GM19043 (cell line): Measurements from ENCODE around the gene CRTC2.
"Not testable (repeated sequence)": the region's sequence is repeated elsewhere in the genome, so short reads cannot be mapped to it uniquely, and the experiment has no call there.

ENCODE experiments used
- ATAC-seq: cut with Tn5 transposase; IDR thresholded peaks from one replicate; pipeline ENCODE4 v1.9.1; 2021; ENCODE audit warnings: low read depth; ENCODE audit not compliant: unreplicated experiment

The CRTC2 gene

DNA sequence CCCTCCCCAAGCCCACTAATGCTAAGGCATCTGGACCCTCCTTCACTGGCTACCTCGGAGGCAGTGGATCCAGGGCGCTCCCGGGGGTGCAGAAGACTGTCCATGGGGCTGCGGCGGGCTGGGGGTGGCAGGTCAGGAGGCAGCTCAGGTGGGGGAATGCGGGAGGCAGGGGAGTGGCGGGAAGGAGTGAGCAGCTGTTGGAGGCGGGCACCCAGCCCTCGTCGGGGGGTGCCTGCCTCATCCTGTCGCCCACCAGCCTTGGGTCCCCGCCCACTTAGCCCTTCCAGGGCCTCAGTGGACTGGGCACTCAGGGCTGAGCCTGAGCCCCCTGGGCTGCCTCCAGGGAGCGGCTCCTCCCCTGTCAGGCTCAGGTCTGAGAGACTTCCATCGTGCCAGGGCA is 25.0 kb downstream of the CRTC2 start:
- no peak for ATAC-seq

DNA sequence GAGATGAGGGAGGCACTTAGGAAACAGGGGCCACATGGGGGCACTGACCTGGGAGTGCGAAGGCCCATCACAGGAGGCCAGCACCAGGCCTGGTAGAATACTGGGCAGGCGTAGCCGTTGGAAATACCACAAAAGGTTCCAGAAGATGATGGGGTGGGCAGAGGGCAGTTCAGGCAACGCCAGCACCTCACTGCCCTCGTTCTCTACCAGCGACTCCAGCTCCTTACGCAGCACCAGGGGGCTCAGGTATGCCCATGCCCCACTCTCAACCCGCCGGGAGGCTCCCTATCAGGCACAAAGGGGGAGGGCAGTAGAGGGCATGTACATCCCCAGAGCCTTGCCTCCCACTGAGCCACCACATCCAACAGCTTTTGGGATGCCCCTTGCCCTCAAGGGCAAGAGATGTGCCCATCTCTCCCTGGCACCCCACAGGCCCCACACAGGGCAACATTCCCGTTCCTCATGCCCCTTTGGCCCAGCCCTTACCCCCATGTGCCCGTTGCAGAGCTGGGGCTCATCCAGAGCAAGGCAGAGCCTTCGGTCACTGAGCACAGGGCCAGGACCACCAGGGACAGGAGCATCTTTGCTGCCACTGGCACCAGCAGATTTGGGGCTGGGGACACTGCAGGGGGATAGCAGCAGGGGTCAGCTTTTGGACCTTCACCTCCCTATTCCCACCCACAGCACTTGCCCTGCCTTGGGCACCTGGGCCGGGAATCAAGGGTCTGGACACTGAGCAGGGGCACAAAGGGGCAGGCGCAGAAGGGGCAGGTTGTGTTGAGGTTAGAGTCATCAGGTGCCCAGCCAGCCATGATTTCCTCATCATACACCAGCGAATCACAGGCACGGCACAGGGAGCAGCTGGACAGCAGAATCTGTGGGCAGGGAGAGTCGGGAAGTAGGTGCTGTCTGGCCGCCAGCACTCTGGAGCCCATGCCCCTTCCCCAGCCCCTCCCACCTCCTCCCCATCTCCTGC is 26.0 kb downstream of the CRTC2 start:
- ATAC-seq, result no peak

DNA sequence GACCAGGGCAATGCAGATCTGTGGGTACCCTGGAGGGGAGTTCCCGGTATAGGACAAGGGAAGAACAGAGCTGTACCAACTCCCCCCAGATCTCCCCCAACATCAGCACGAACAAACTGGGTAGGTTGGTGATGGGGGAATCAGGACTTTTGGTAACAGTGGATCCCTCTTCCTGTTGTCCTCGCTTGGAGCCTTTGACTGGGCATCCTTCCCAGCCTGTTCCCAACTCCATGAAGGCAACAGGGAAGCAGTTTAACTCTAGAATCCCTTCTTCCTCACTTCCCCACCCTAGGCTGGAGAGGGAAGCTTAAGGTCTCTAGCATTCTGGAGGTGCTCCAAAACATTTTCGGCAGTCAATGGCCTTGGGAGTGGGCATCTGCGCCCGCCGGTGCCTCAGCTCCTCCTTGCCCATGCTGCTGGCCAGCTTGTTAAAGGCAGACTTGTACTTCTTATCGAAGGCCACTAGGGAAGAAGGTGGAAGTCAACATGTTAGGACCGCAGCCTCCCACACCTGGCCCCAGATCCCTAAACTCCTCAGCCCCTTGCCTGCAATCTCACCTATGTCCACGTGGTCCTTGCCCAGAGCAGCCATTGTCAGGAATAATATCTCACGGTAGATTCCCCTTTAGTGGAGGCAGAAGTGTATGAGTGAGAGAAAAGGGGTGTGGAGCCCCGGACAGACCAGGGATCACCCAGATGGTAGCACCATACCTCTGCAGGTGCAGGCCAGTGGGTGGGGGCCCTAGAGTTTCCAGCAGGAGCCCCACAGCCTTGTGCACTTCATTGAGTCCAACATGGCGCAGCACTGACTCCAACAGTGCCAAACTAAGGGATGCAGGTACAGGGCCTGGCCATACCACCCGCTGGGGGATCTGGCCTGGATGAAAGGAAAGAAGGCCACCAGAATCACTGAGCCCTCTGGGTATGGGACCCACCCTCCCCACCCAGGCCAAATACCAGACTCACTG is 28.1 kb downstream of the CRTC2 start:
- ATAC-seq, result no peak

DNA sequence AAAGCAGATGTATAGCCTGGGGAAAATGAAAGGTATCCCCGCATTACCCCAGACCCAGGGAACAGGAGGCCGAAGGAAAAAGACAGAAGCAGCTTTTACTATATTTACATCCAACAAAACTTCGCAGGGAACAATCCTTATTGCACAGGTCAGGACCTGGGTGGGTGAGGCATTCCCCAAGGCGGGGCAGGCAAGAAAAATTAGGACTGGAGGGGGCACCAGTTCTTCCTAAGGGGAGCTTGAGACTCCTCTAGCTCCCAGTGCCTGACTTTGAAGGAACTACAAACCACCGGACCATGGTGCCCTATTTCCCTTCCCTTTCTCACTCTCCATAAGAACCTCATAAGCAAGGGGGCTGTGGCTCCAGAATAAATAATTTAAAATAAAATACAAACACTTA is 29.0 kb downstream of the CRTC2 start:
- no peak for ATAC-seq

DNA sequence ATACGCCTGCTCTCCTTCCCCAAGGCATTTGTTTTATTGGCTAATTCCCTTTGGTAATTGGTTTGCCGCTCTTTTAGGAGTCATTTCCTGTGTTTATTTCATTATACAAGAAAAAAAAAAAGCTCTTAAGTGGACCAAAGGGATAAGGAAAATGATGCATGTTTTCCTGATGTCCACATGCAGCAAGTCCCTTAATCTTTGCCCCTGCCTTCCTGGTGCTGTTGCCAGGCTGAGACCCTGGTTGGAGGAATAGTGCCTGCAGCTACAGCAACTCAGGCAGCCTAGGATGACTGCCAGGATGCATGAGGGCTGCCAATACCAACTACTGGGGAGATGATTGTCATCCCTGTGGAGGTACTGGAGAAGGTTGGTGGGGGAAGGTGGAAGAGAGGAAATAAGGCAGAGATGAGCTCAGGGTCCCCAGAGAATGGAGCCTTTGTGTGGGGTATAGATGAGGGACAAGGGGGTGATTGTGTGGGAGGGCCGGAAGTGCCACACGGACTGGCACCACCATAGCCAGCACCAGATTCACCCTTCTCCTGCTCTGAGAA is 29.5 kb downstream of the CRTC2 start:
- ATAC-seq, result no peak

DNA sequence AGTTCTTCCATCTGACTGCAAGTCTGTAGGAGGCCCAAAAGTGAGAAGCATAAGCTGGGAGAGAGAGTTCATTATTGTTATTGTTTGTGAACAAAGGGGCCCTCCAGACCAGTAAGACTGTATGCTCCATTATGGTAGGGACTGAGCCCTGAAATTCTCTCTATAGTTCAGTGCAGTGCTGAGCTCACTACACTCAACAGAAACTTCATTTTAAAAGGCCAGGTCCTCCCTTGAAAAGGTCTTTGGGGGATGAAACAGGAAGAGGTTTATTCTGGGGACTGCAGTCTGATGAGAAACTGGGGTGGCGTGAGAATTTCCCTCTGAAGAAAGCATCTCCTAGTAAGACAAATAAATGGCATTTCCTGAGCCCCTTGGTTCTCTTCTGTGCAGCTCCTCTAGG is 30.2 kb downstream of the CRTC2 start:
- ATAC-seq, result no peak

DNA sequence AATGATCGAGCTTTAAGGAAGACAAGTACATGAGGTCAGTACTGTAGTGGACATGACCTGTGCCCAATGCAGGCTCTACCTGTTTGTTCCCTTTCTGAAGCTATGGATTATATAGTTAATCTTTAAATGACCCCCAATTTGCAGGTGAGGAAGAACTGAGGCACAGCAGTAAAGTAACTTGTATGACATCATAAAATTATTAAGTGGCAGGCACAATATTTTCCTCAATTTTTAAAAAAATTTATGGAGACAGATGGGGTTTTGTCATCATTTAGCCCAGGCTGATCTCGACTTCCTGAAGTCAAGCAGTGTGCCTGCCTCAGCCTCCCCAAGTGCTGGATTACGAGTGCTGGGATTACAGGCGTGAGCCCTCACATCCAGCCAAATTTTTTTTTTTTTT is 32.0 kb downstream of the CRTC2 start:
- ATAC-seq, result no peak

DNA sequence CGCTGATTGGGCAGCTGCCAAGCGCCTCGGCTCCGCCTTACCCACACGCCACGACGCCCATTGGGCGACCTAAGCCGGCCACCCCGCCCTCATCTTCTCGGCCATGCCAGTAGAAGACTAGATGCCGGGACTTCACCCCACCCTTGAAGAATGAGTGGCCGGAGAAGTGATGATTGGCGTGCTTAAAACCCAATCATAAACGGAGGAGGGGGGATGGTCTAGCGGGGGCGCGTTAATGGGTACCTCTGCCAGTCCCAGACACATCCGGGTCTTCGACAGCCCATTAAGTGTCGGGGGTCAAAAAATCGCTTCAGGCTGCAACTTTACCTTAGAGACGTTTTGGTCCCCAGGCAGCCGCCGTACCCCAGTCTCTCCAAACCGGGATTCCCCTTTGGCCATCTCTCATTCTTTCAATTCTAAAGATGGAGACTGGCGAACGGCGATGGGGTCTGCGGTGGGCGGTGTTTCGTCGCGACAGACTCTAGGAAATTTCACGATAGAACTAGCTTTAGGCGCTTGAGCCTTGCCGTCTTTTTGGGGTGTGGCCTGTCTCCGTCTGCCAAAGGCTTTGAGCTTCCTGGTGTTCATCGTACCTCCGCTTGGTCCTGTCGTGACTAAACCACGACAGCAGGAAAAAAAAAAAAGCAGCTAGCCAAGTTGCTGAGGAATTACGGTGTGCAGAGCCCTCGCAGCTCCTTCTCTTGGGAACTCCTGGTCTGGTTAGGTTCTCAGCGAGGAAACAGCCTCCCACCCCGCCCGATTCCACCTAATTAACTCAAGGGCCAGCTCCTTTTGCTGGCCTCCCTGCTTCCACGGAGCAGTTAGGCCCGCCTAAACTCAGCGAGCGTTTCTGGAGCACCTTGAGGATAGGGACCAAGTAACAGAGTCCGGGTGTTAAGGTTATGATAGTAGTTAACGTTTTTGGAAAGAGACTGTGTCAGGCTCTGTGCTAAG is 35.2 kb downstream of the CRTC2 start, which contains the start of gene GATAD2B:
Gene GATAD2B, minus strand, starts transcription at position 1 of the 954 bp plus-strand sequence. CDS start 94,625 bp downstream, outside the sequence.
- ATAC-seq, result peak; percentile 93

DNA sequence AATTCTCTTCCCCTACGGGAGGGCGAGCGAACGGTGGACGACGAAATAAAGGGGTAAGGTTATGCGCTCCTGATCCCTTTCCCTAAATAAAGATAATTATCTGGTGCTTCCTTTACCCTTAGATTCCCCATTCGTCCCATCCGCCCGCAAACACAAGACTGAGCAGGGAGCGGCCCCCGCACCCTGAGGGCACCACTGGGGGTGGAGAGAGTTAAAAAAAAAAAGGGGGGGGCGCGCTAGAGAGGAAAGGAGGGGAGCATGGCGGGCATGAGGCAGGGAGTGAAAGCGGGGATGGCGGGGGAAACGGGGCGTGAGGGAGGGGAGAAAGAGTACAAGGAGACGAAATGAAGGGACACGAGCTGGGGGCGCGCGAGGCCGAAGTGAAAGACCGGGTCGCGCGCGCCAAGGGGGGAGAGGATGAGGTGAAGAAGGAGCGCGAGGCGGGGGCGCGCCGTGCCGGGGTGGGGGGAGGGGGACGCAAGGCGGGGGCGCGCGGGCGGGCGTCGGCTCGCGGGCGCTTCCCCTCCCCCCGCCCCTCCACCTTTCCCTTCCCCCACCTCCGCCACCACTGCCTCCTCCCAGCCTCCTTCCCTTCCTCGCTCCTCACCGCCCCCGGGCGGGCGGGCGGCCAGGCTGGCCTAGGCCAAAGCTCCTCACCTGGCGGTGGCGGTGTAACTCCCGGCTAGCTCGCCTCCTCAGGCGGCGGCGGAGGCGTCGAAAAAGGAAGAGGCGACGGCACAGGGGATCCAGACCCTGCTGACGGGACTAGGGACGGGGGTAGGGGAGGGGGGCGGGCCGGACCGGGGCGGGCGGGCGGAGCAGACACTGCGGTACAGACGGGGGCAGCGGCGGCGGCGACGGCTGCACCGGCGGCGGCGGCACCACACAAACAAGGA is 36.1 kb downstream of the CRTC2 start:
- ATAC-seq, result peak; percentile 21

DNA sequence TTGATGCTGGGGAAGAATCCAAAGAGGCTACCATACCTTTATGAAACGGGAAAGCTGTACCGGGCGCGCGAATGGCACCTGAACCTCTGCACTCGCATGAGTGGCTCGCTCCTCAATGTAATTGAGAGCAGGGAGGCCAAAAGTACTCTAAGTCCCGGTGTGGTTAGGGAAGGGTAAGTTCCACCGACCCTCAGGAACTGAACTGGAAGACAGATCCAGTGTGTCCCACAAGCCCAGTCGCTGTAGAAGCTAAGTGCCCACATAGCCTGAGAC is 36.7 kb downstream of the CRTC2 start:
- ATAC-seq, result no peak

DNA sequence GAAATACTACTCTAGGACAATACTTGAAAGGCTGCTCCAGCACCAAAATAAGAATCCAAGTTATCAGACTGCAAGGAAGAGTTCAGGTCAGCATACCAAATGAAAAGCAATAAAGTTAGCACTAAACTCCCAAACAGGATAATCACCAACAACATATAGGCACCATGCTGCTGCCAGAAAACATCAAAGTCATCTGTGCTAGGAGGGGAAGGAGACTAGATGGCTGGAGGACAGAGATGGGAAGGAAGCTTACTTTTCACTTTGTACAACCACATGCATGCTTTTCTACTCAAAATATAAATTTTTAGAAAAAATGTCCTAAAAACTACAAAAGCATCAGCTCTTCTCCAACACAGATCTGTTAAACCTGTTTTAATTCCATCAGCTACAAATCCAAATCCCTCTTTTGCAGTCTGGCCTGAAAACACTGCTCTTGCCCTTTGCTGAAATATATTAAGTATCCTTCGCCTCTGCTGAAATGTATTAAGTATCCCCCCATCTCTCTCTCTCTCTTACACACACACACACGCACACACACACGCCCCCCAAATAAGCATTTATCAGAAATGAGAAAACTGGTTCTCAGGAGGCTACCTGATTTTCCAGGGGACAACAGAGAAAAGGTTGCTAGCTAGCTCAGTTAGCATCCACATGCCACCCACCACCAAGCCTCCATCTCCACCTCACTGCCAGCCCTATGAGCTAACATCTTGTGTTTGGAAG is 37.2 kb downstream of the CRTC2 start:
- no peak for ATAC-seq

DNA sequence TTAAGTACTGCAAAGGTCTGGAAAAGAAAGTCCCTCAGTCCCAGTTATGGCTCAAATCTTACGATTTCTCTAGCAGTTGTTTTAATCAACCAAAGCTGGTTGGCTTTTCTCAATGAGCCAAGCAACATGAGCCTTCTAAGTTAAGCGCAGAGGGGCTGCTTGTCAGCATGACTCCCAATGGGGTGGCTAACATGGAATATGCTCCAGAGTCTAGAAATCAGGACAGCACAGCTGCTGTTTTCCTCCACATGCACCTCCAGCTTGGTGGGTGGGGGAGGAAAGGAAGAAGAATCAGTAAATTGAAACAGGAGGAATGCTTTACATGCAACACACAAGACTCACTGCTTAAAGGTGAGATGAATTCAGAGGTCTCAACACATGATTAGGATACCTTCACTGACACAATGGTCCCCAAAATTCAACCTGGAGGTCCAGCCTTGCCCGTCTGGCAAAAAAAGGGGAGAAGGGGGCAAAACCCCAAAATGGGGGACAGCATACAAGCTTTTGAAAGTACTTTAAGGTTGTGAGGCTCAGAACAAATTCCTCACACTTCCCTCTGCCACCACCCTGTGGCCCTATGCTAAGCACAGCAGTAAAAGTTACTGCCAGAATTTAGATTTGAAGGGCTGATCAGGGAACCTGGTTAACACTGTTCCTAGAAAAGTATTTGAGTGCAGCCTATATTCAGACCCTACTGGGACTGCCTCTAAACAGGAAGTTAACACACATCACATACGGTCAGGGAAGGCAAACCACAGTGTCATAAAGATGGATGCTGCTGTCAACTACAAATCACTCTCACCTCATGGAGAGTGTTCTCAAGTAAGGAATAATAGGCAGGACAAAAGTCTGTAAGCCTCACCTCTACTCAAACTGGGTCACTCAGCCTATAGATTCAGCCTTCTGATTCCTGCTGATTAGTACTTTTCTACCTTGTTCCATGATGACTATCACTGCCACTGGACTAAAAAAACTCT is 38.2 kb downstream of the CRTC2 start:
- ATAC-seq, result no peak

DNA sequence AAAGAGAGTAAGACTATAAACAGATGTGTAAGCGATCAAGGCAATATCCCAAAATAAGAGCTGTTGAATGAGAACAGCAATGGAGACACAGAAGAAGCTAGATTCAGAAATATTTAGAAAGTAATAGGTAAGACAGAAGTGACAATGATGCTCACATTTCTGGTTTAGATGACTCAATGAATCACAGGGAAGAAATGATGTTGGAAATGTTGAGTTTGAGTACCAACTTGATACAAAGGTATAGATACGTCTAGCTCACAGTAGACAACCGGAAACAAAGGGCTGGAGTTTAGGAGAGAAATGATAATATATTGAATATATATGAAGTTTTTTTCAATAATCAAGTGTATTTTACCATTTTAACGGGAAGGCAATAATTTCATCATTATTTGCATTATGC is 42.1 kb downstream of the CRTC2 start:
- ATAC-seq, result no peak

DNA sequence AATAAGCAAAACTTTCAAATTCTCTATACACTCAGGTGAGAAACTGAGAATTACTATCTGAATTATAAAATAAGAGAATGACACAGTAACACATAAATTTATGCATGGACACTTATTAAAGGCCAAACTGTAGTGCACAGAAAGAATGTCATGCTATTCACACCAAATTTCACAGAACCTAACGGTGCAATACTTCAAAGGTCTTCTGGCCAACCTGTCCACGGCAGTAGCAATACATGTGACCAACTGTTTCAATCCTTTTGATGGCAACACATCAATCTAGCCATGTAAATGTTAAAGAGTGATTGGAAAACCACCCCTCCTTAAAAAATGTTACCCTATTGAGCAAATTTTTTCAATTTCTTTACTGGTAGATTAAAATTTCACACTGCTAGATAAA is 46.1 kb downstream of the CRTC2 start:
- no peak for ATAC-seq

DNA sequence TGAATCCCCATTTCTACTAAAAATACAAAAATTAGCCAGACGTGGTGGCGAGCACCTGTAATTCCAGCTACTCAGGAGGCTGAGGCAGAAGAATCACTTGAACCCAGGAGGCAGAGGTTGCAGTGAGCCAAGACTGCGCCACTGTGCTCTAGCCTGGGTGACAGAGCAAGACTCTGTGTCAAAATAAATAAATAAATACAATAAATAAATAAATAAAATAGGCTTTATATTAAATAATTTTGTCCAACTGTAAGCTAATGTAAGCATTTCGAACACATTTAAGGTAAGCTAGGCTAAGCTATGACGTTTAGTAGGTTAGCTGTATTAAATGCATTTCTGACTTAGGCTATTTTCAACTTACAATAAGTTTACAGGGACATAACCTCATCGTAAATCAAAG is 47.9 kb downstream of the CRTC2 start:
- not testable (repeated sequence) for ATAC-seq

DNA sequence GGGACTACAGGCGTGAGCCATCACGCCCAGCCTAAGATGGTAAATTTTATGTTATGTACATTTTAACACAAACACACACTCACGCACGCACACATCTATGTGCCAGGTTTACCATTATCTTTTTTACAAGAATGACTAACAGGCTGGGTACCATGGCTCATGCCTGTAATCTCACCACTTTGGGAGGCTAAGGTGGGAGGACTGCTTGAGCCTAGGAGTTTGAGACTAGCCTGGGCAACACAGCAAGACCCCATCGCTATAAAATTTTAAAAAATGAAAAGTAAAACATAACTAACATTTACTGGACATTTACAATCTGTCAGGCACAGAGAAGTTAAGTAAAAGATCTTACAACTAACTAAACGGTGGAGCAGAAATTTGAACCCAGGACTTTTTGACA is 50.3 kb downstream of the CRTC2 start:
- no peak for ATAC-seq

DNA sequence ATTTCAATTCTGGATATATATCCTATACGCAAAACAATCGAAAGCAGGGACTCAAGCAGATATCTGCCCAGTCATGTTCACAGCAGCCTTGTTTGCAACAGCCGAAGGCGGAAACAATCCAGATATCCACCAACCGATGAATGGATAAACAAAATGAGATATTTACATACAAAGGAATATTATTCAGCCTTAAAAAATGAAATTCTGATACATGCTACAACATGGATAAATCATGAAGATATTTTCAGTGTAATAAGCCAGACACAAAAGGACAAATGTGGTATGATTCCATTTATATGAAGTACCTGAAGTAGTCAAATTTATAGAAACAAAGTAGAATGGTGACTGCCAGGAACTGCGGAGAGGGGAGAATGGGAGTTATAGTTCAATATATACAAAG is 51.3 kb downstream of the CRTC2 start:
- ATAC-seq, result no peak
